Heart left ventricle (tissue), 13 donors: ENCODE measurements around the gene PANX3.

ENCODE experiments used
- CTCF ChIP-seq, 12 donors: fragments of 200-600 bp; sonication (generic) in 4 of 12; IDR thresholded peaks; one replicate each; pipeline versions ENCODE4 v1.5.0 to v1.8.0; 2018 to 2022; ENCODE audit warnings: antibody characterized with exemption in 12 of 12, mild to moderate bottlenecking in 5 of 12
- POLR2A ChIP-seq, 2 donors: fragments of 450-650 bp; IDR thresholded peaks; one replicate each; pipeline ENCODE4 v1.6.1; 2017; ENCODE audit warnings: antibody characterized with exemption in 2 of 2, mild to moderate bottlenecking in 2 of 2, moderate library complexity in 2 of 2
- donor health status: ischemic (EF 13 %, LVEDD 7.1; RV severe dilation, severe dysfunction).
- donor health status: DM: no; HTN: yes; CAD: no.
- donor health status: DM: no; HTN: no; CAD: no.
- donor health status: ischemic (EF 25% LVEDD 6.9; RV normal size, moderate dysfunction).
- donor health status: ischemic (EF 25% LVEDD 5.7; RV mildly dilated, moderate dysfunction).
- donor health status: ischemic (EF 35%, LVEDD 5.7; RV mildly dilated, moderate dysfunction).
- donor health status: nonischemic (EF 11% LVEDD 7.7; RV severe dilation, severe dysfunction).
- donor health status: DM: yes; HTN: yes; CAD: no.
- donor health status: PGD.
- donor health status: ischemic (EF 29% LVEDD 5.4; RV normal size, mild dysfunction).
- donor health status: nonischemic (EF 23%, LVEDD 6.1; RV moderate dilation, normal function).

DNA sequence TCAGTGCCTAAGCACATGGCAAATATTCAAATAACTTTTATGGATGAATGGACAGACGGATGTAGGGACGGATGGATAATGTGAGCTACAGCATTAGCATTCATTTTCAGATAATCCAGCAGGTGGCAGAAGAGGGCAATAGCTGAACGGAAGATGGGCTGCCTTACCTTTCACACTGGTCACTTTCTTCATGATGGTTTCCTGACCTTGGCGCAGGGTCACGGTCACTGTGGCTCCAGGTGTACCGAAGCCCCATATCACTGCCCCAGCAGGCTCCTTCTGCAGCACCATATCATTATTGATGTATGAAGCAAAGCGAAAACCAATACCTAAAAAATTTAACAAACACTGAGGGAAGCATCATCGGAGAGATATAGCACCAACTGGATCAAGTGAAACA lies 58.0 kb downstream of the PANX3 start:
- TF ChIP-seq CTCF (IDR thresholded peaks at IDR 0.05) (peak; percentile 74 to 91 (median 80)), POLR2A (IDR thresholded peaks at IDR 0.05) (no peak)
